Lung (tissue), 12 donors: ENCODE data around the gene LPIN3. TPM values are rescaled to one million over a fixed set of nuclear protein-coding genes. Genes with fewer than 3 reads are reported as not detected.

Source experiments
- ATAC-seq: fragments of 200-7000 bp; cut with Tn5 transposase; one replicate; pipeline ENCODE4 v1.9.1; 2020; ENCODE audit warnings: moderate number of reproducible peaks; ENCODE audit not compliant: insufficient read depth, low FRiP score
- DNase-seq, 3 donors: peaks; one replicate each; pipeline ENCODE4 v3.0.0-alpha.2; 2013 to 2017
- H3K27ac ChIP-seq, 2 donors: one replicate each; pipeline ENCODE4 v1.5.1; 2013; ENCODE audit warnings: mild to moderate bottlenecking in 2 of 2, moderate library complexity in 2 of 2, control low read depth in 1 of 2, inconsistent platforms in 1 of 2, low read depth in 1 of 2, low read length in 1 of 2
- H3K27me3 ChIP-seq, 3 donors: one replicate each; pipeline ENCODE4 v1.5.1; 2013; ENCODE audit warnings: low read length in 2 of 3; ENCODE audit not compliant: control insufficient read depth in 3 of 3, insufficient read depth in 3 of 3
- H3K36me3 ChIP-seq, 4 donors: one replicate each; pipeline ENCODE4 v1.5.1; 2013; ENCODE audit warnings: low read length in 4 of 4, mild to moderate bottlenecking in 1 of 4, moderate library complexity in 1 of 4; ENCODE audit not compliant: control insufficient read depth in 4 of 4, insufficient read depth in 4 of 4
- H3K4me1 ChIP-seq, 5 donors: one replicate each; pipeline ENCODE4 v1.5.1; 2013; ENCODE audit warnings: low read length in 5 of 5, mild to moderate bottlenecking in 2 of 5, moderate library complexity in 1 of 5; ENCODE audit not compliant: control insufficient read depth in 5 of 5, insufficient read depth in 5 of 5
- H3K4me3 ChIP-seq: one replicate; pipeline ENCODE4 v1.5.1; 2013; ENCODE audit warnings: mild to moderate bottlenecking, control low read depth, moderate library complexity
- H3K9ac ChIP-seq, 2 donors: one replicate each; pipeline ENCODE4 v1.5.1; 2013; ENCODE audit warnings: low read length in 2 of 2, control low read depth in 1 of 2; ENCODE audit not compliant: insufficient read depth in 1 of 2
- H3K9me3 ChIP-seq, 4 donors: one replicate each; pipeline ENCODE4 v1.5.1; 2013; ENCODE audit warnings: low read length in 3 of 4, mild to moderate bottlenecking in 1 of 4, moderate library complexity in 1 of 4; ENCODE audit not compliant: control insufficient read depth in 4 of 4, insufficient read depth in 3 of 4
- WGBS, 2 donors: extraction: QIAGEN DNeasy Blood & Tissue Kit; methylation state at CpG; one replicate each; pipeline ENCODE4 v1.1.7; 2013; 5-methylcytosine and 5-hydroxymethylcytosine counted together
- polyA plus RNA-seq, 2 donors: library from polyadenylated mRNA; stranded (reverse); fragments of 200-250 nt; gene quantifications; one replicate each; pipeline ENCODE4 v1.2.1, GENCODE V29; 2013
- total RNA-seq, 2 donors: library from RNA; depleted of rRNA in 1 of 2; stranded (reverse); fragments of >200 nt in 1 of 2; gene quantifications; one replicate each; pipeline ENCODE4 v1.2.1, GENCODE V29; 2014 to 2021
- TF ChIP-seq, protein P1 (sequence below): IDR thresholded peaks from 2 replicates; pipeline ENCODE4 v1.5.1; 2012; ENCODE audit warnings: mild to moderate bottlenecking; ENCODE audit errors: control extremely low read depth, extremely low read depth
- donor health status: control.
- donor health status: control.
- donor health status: Bipolar disorder and iron deficiency.
- donor health status: healthy.
- donor health status: DM: yes; HTN: yes; CAD: no.

The LPIN3 gene
- total and polyA plus RNA-seq, 4 donors, result 5.2 to 16.4 (median 10.4) TPM

GRCh38 chr20:41407607-41408006 lies 67.0 kb downstream of the LPIN3 start:
- Histone ChIP-seq H3K9me3 (no peaks in the 10 kb centered on the region), H3K4me1 (peaks cover 0 to 4% (median 0%) of the 10 kb centered on the region in 5 donors), H3K9ac (no peak overlapping the region), H3K36me3 (peaks cover 16 to 71% (median 46%) of the 10 kb centered on the region in 4 donors), H3K27ac (no peak overlapping the region), H3K4me3 (no peak overlapping the region), H3K27me3 (no peaks in the 10 kb centered on the region)
- TF ChIP-seq, protein P1, sequence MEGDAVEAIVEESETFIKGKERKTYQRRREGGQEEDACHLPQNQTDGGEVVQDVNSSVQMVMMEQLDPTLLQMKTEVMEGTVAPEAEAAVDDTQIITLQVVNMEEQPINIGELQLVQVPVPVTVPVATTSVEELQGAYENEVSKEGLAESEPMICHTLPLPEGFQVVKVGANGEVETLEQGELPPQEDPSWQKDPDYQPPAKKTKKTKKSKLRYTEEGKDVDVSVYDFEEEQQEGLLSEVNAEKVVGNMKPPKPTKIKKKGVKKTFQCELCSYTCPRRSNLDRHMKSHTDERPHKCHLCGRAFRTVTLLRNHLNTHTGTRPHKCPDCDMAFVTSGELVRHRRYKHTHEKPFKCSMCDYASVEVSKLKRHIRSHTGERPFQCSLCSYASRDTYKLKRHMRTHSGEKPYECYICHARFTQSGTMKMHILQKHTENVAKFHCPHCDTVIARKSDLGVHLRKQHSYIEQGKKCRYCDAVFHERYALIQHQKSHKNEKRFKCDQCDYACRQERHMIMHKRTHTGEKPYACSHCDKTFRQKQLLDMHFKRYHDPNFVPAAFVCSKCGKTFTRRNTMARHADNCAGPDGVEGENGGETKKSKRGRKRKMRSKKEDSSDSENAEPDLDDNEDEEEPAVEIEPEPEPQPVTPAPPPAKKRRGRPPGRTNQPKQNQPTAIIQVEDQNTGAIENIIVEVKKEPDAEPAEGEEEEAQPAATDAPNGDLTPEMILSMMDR, result no peak
- WGBS, 2 donors, result 83 to 84% methylated on average over 10 of the region's 10 CpGs
- DNase-seq, result no peak
- no peak for ATAC-seq

DNA sequence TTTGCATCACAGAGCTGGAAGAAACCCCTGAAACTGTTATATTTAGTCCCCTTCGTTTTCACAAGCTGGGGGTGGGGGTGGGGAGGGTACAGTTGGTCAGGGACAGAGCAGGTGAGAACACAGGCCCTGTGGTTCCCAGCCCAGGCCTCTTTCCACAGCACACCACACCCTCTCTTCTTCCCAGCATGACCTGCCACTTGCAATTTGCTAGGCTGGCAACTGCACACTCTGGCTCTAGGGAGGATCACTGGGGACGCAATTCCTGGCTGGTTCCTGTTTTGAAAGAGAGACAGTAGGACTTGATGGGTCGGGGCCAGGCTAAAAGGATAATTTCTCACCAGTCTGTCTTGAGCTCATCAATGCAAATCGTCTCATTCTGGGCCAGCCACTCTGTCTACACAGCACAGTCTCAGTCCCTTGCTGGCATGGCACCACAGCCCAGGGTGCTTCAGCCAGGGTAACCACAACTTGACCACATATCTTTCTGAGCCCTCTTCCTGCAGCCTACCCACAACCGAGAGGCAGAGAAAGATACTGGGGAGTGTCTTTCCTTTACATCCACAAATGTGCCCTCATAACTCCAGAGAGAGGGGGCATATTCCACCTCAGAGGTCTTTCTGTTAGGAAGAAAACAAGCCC lies 67.7 kb downstream of the LPIN3 start:
- Histone ChIP-seq H3K9me3 (no peaks in the 10 kb centered on the region), H3K4me3 (no peak overlapping the region), H3K27ac (no peak overlapping the region), H3K27me3 (no peaks in the 10 kb centered on the region), H3K9ac (no peak overlapping the region), H3K4me1 (peaks cover 0 to 4% (median 0%) of the 10 kb centered on the region in 5 donors), H3K36me3 (peaks cover 16 to 77% (median 48%) of the 10 kb centered on the region in 4 donors)
- no peak for ATAC-seq
- TF ChIP-seq, protein P1, result no peak
- 48 to 66% methylated on average over 5 of the region's 5 CpGs for WGBS, 2 donors
- no peak for DNase-seq

GRCh38 chr20:41408986-41409385 lies 68.4 kb downstream of the LPIN3 start:
- H3K27ac ChIP-seq, result no peak overlapping the region
- DNase-seq, result no peak
- H3K4me3 ChIP-seq, result no peak overlapping the region
- H3K4me1 ChIP-seq, result peaks cover 0 to 4% (median 0%) of the 10 kb centered on the region in 5 donors
- no peaks in the 10 kb centered on the region for H3K9me3 ChIP-seq
- peaks cover 12 to 78% (median 49%) of the 10 kb centered on the region in 4 donors for H3K36me3 ChIP-seq
- TF ChIP-seq, protein P1, result no peak
- H3K27me3 ChIP-seq, result no peaks in the 10 kb centered on the region
- H3K9ac ChIP-seq, result no peak overlapping the region
- 29 to 49% methylated on average over 9 of the region's 9 CpGs for WGBS, 2 donors
- ATAC-seq, result no peak

Other genes with a start within 250 kb of the LPIN3 start
- gene PLCG1, start 203.3 kb upstream of the LPIN3 start, total RNA-seq, result 100 to 1,000 TPM in 1 of 2 donors, 10 to 100 TPM in 1; 89.7 to 154 TPM
- gene PLCG1, start 203.3 kb upstream of the LPIN3 start, polyA plus RNA-seq, result 10 to 100 TPM; 29.6 to 44.5 TPM
- gene ZHX3, start 23.1 kb upstream of the LPIN3 start, total RNA-seq, result 10 to 100 TPM; 23.3 to 48.2 TPM
- 10 to 100 TPM in 1 of 2 donors, 1 to 10 TPM in 1; 8.3 to 12.7 TPM for gene ZHX3, start 23.1 kb upstream of the LPIN3 start, polyA plus RNA-seq
- gene EMILIN3, start 26.0 kb downstream of the LPIN3 start, total RNA-seq, result 1 to 10 TPM in 1 of 2 donors, under 1 TPM in 1; 0.06 to 1.7 TPM
- under 1 TPM; 0.12 to 0.46 TPM for gene EMILIN3, start 26.0 kb downstream of the LPIN3 start, polyA plus RNA-seq